ENCODE measurements around the gene TUBG1. TPM values are rescaled to one million over a fixed set of nuclear protein-coding genes. Genes with fewer than 3 reads are reported as not detected.
A peak's percentile ranks its signal among the peaks of the same experiment; 100 is the strongest.

TUBG1 gene
- total RNA-seq, 1 experiment from 2014 or later = 139 TPM

DNA sequence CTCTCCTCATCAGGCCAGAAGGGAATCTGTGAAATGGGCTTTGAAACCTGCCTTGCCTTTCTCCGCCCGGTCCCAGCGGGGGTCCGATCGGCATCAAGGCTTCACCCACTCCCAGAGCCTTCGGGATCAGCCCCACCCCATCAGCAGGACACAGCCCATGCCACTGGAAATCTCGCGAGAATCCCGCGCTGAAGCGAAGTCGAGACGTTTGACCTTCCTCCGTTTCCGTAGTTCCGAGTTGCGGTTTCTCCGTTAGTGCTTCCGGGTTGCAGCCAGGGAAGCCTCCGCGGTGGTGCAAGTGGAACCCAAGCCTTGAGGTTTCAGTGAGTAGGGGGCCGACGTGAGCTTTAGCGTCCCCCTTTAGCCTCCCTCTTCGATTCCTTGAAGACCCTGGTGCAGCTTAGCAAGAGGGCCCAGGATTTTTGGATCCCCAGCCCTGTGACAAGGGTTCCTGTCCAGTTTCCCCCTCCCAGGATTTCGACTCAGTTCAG lies 47.5 kb upstream of the TUBG1 start, which contains the start of gene COASY (continued):
- peak; percentile 93 for TF ChIP-seq SIN3A (IDR thresholded peaks at IDR 0.05; ENCODE audit: low read depth)
- TF ChIP-seq EZH2phosphoT487 (IDR thresholded peaks at IDR 0.05; ENCODE audit: borderline replicate concordance) = no peak

GRCh38 chr17:42562388-42563142 lies 46.9 kb upstream of the TUBG1 start:
- ChIA-PET POLR2A (no interaction called here), RAD21 (ENCODE audit: low non-redundant PET in 1 of 2, low total read pairs in 2 of 2, uncharacterized antibody in 2 of 2, unreplicated experiment in 2 of 2) (no interaction called here), CTCF (interaction anchor here (0.7 kb wide), 1 partner anchor 35 kb away, joined by 3 read pairs; no protein-coding TSS in a partner anchor)
- ATAC-seq (peak; percentile 41), DNase-seq (ENCODE audit: low read depth, low spot score) (no peak)
- H3K36me3 ChIP-seq (ENCODE audit: control insufficient read depth in 1 of 2, insufficient read depth in 2 of 2, low read length in 2 of 2) = peaks cover 10 to 27% of the 10 kb centered on the region in 2 experiments; a peak in 3 of 4 replicates
- no peaks in the 10 kb centered on the region for H3K9me2 ChIP-seq (ENCODE audit: insufficient read depth)
- TSS peak; percentile 72 for BruUV-seq (replicated peaks)
- no peaks in the 10 kb centered on the region for H3K27me3 ChIP-seq (ENCODE audit: insufficient read depth, low read length)
- no peaks in the 10 kb centered on the region for H3K9me3 ChIP-seq (ENCODE audit: control insufficient read depth in 1 of 2, insufficient read depth in 1 of 2, low read depth in 1 of 2, low read length in 2 of 2)
- no peak for TF ChIP-seq RAD21 (IDR thresholded peaks at IDR 0.05; ENCODE audit: low read depth)
- TF ChIP-seq SP1 (IDR thresholded peaks at IDR 0.05; ENCODE audit: low read depth) = no peak
- TF ChIP-seq YY1 (IDR thresholded peaks at IDR 0.05; ENCODE audit: extremely low read depth, insufficient replicate concordance, low read depth, low read length) = no peak
- no peak for TF ChIP-seq REST (IDR thresholded peaks at IDR 0.05; ENCODE audit: low read depth)
- peak; percentile 92 for TF ChIP-seq ZFX (IDR thresholded peaks at IDR 0.05)
- no peak for TF ChIP-seq MAX (IDR thresholded peaks at IDR 0.05)
- TF ChIP-seq ELF1 (IDR thresholded peaks at IDR 0.05; ENCODE audit: borderline replicate concordance, low read depth) = no peak
- no peak for TF ChIP-seq TCF7L2 (IDR thresholded peaks at IDR 0.05; ENCODE audit: borderline replicate concordance, extremely low read depth, insufficient read depth, insufficient read length)
- TF ChIP-seq FOSL1 (IDR thresholded peaks at IDR 0.05; ENCODE audit: low read depth) = no peak
- peak overlapping the region; percentile 99 for H3K4me2 ChIP-seq (ENCODE audit: low read length)
- peak overlapping the region; percentile 89 for H3K27ac ChIP-seq (ENCODE audit: low read depth, low read length)
- peaks cover 34% of the 10 kb centered on the region for H3K79me2 ChIP-seq (ENCODE audit: insufficient read depth, low read length)
- peak overlapping the region; percentile 99 to 100 for H3K4me3 ChIP-seq (replicated peaks in 1 of 2; ENCODE audit: low read depth in 1 of 2, low read length in 2 of 2)
- peaks cover 30 to 51% of the 10 kb centered on the region in 2 experiments for H3K4me1 ChIP-seq (ENCODE audit: control insufficient read depth in 1 of 2, insufficient read depth in 2 of 2, low read length in 2 of 2)
- intact Hi-C loops (cut with micrococcal nuclease) = no loop called here
- peak overlapping the region; percentile 99 for H3K9ac ChIP-seq (ENCODE audit: low read length)
- H2AFZ ChIP-seq (ENCODE audit: low read depth, low read length, poor library complexity, severe bottlenecking) = no peak overlapping the region
- no peaks in the 10 kb centered on the region for H4K20me1 ChIP-seq (ENCODE audit: insufficient read depth)
